ENCODE results near the gene MOBP.
A peak's percentile ranks its signal among the peaks of the same experiment; 100 is the strongest.

DNA sequence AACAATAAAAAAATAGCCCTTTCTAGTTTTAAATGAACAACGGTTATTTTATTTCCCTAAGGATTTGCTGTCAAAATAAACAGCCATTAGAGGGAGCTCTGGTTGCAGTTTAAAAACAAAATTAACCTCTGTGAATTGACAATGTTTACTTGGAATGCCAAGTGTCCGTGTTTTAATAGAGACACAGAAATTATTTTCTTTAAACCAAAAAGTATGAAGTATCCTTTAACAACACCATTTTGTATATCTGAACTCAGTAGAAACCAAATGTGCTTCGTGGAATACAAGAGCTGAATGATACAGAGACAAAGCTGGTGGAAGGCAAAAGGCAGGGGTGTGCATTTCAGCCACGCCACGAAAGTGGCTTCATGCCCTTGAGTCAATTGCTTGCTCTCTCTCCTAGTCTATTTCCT is 74.4 kb downstream of the MOBP start:
- TF ChIP-seq POLR2A (IDR thresholded peaks at IDR 0.05) (no peak), CTCF (IDR thresholded peaks at IDR 0.05) (peak; percentile 21 to 61 (median 44))

Measured in adrenal gland (tissue), 5 donors.